CD1c-positive myeloid dendritic cell (primary cell): ENCODE measurements around the gene WASHC1.
"Not testable (repeated sequence)": the region's sequence is repeated elsewhere in the genome, so short reads cannot be mapped to it uniquely, and the experiment has no call there.

Source experiments
- DNase-seq: peaks from one replicate; pipeline ENCODE4 v3.0.0-alpha.2; 2016; ENCODE audit errors: extremely low spot score

The WASHC1 gene, protein sequence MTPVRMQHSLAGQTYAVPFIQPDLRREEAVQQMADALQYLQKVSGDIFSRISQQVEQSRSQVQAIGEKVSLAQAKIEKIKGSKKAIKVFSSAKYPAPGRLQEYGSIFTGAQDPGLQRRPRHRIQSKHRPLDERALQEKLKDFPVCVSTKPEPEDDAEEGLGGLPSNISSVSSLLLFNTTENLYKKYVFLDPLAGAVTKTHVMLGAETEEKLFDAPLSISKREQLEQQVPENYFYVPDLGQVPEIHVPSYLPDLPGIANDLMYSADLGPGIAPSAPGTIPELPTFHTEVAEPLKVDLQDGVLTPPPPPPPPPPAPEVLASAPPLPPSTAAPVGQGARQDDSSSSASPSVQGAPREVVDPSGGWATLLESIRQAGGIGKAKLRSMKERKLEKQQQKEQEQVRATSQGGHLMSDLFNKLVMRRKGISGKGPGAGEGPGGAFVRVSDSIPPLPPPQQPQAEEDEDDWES

DNA sequence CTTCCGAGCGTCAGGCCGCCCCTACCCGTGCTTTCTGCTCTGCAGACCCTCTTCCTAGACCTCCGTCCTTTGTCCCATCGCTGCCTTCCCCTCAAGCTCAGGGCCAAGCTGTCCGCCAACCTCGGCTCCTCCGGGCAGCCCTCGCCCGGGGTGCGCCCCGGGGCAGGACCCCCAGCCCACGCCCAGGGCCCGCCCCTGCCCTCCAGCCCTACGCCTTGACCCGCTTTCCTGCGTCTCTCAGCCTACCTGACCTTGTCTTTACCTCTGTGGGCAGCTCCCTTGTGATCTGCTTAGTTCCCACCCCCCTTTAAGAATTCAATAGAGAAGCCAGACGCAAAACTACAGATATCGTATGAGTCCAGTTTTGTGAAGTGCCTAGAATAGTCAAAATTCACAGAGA is at the start of gene WASHC1:
WASHC1 (minus strand) TSS at position 101 of the 400 bp plus-strand sequence. CDS start 4,457 bp downstream, outside the sequence.
- not testable (repeated sequence) for DNase-seq

DNA sequence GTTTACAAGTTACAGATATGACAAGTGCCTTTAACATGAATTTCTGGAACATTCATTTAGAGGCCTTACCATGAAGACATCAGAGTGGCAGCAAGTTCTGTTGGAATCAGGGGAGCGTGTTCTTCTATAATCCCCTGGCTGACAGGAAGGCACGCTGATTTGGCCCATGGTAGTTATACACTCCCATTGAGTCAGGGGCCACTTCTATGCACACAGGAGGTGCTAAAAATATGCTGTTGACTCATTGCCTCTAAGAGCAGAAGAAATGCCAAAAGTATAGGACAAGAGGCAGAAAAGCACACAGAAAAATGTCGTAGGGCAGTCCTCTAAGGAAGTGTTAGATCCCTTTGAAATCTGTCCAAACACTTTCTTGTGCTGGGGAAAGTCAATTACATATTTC is 49.1 kb upstream of the WASHC1 start:
- DNase-seq, result not testable (repeated sequence)

DNA sequence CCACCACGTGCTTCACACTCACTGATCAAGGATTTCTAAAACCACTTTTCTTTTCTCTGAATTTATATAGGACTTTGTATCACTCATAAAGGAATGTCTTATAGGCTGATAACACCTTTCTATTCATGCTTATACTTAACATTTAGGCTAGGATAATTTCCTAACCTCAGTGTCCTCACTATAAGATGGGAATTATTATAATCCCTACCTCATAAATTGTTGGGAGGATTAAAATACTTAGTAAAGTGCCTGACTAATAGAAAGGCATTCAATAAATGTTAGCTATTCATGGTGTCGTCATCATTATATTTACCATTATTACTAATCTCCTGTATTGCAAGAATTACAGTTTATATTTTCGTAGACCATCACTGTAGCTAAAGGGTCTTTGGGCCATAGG is 47.1 kb upstream of the WASHC1 start:
- not testable (repeated sequence) for DNase-seq

DNA sequence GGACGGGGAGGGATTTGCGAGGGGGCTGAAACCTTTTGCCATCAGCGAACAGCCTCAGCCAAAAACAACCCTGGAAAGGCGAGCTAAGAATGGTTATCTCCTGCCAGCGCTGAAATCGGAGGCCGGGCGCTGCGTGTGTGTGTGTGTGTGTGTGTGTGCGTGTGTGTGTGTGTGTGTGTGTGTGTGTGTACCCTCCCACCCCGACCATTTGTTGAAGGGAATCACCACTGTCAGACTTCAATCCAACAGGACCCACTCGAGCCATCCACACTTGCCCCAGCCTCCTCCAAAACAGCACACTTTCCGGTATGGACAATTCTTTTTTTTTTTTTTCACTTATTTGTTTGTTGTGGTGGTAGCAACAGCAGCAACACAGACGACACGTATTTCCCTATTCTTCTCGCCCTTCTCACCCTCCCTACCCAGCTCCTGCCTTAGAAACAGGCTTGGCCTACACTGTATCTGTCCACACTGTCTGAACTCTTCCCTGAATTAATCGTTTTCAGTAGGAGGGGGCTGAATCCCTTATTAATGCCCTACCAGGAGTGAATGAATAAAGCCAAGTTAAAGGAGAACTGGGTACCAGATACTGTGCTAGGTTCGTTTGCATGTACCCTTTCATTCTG is 44.8 kb upstream of the WASHC1 start:
- not testable (repeated sequence) for DNase-seq

DNA sequence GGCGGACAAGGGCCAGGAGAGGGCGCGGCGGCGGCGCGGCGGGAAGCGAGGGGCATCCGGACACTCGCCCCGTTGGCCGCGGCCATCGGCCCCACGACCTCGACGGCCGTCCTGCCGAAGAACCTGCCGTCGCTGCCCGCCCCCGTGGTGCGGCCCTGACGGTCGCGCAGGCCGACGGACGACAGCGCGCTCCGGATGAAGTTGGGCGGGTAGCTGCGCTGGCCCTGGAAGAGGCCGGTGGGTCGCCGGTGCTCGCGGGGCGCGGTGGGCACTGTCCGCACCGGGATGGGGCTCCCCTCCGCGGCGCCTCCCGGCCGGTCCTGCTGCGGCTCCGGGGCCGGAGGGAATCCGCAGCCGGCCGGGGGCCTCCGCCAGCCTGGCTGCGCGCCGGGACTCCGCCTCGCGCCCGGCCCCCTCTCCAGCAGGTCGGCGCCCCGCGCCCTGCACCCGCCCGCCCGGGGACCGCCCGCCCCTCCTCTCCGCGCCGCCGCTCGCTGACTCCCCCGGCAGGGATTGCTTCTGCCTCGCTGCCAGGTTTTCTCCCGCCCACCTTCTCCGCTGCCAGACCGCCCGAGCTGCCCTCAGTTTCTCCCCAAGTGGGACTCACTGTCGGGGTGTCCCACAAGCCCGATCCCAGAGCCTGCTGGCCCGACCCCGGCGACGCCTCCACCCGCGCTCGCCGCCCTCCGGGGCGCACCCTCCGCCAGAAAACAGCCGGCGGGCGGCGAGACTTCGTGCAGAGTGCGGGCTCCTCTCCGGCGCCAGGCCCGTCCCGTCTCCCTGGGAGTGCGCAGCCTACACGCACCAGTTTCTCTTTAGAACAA is 44.0 kb upstream of the WASHC1 start:
- DNase-seq, result not testable (repeated sequence)

DNA sequence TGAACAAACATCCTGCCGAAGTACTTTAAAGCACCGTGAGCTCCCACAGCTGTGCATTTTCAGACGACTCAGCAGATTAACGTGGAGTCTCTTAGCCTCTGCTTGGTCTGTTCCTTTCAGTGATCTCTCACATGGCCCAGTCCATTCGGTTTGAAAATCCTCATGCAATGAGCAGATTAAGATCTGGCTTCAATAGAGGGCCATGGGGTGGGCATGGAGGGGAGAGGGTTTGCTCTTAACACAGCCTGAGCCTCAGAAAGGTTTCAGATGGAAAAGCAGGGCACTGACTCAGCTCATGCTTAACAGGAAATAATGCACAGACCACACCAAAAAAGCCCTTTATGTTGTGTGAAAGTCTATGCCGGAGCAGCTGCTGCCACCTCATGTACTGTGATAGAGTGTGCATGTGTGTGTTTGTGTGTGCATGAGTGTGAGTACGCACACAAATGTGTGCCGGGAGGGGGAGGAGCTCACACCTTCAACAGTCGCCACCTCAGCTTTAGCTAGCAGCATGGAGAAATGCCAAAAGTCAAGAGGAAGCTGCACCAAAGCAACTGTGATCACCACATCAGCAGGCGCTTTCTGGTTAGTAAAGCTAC is 33.9 kb upstream of the WASHC1 start:
- peak; percentile 33 for DNase-seq

DNA sequence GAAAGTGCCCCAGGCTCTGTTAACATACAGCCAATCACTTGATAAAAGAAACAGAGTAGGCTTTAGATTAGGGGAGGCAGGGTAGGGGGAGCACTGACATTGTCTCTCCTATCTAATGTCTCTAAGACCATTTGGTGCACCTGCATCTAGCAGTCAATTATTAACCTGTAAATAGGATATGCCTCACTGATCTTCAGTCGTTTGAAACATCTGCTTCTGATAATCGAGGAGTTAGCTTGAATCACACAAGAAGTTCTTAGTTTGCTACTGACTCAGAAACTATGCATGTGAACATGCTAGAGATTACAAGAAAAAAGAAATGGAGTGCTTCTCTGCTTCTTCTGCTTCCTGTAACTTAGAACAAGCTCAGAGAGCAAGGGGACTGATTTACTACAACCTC is 23.4 kb upstream of the WASHC1 start:
- not testable (repeated sequence) for DNase-seq

DNA sequence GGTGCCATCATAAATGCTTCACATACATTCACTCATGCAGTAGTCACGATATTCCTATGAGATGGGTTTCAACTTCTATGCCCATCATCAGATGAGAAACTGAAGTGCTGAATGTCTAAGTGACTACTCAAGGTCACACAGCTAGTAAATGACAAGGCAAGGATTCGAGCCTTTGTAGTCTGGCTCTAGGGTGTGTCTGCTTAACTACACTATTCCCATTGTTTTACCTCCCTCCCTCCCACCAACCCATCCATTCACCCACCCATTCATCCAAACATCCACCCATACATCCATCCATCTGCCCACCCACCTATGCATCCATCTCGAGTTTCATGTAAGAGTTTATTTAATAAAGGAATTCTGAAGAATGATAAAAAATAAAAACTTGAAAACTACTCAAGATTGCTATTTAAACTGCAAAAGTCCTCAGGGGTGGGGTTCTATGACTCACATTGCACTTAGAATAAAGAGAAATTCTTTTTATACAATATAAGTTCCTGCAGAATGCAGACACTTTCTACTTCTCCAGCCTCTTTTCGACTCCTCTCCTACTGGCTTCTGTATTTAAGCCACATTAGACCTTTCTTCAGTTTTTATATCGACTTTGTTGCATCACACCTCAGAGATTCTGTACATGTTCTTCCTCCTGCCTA is 19.1 kb upstream of the WASHC1 start:
- DNase-seq, result not testable (repeated sequence)

DNA sequence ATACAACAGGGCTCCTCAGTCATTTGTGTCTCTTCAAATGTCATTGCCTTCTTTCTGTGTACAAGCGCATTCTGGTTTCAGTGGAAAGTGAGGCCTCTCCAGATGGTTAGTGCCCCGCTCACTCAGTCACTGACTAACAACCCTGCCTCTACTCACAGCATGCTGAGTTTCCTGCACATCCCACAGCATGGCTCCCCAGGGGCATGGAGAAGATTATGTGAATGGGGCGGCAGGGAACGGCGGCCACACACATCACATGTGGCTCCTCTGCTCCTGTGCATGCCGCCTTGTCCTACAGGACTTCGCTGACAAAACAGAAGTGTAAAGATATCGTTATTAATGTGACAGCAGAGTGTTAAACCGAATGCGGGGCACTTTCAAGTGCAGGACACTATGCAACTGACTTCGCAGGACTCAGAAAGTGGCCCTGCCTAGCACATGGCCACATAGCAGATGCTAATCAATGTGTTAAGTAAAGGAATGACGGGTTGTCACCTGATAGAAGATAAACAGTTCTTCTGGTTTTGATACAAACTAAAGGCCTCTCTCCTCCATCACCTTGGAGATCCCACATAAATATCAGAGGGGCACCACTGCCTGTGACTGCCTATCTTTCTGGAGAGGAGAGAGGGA is 17.5 kb upstream of the WASHC1 start:
- not testable (repeated sequence) for DNase-seq

DNA sequence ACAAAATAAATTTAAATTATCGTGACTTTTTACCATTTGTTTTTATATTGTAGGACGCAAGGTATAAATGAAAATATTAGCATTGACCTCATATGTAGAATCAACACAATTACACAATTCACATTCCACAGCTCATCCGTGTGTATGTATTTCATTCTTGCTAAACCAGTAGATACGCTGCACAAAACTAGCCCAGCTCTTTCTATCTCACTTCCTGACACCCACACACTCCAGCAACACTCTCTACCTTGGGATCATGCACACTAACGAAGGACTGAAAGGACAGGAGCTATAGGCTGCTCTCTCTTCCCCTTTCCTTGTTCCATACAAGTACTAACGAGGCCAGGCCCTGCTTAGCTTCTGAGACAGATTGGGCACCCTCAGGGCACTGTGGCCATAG is 16.9 kb upstream of the WASHC1 start:
- DNase-seq, result peak; percentile 77

DNA sequence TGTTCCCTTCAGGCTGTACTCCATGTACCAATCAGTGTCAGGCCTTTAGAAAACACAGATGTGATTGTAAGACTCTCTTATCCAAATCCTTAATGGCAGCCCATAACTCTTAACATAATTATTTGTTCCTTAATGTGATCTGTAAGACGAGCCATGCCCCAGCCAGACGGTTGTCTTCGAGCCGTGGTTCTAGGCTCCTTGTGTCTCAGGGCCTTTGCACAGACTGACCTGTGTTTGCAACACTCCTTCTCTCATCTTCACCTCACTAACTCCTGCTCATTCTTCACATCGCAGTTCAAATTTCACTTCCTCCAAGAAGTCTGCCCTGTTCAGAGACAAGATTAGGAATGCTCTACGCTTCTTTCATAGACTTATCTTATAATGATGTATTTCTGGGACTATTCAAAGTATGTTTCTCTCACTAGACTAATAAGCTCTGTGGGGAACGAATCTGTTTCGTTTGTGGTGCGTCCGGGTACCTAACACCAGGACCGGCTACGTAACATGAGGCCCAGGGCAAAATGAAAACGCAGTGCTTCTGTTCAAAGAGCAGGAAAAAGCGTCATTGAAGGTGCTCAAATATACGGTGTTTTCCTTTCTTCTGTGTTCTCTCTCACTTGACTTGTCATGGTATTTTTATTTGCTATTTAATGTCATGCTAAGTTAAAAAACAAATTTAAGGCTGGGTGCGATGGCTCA is 16.1 kb upstream of the WASHC1 start:
- not testable (repeated sequence) for DNase-seq

DNA sequence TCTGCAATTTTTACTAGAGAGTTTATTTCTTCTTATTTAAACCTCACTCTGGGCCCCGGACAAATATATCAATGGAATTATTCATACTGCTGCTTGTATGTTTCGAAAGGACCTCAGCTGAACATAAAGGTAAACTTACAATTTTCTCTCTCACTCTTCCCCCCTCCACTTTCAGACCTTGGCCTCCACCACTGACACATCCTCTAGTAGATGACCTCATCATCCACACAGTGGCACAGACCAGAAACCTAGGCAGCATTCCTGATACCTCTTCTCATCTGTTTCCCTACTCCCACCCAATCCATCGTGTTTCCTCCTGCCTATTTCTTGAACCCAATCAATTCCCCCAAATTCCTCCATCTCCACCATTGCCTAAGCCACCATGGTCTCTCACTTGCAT is 15.2 kb upstream of the WASHC1 start:
- DNase-seq, result peak; percentile 0

DNA sequence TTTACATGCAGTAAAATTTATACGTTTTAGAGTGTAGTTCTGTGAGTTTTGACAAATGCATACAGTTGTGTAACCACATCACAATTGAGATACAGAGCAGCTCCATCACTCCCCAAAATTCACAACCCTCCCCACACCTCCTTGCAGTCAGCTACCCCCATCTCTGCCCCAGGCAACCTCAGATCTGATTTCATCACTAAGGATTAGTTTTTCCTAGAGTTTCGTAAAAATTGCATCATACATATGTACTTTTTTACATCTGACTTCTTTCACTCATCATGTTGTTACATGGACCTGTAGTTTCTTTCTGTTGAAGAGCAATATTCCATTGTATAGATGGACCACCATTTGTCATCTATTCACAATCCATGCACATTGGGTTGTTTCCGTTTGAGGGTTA is 14.4 kb upstream of the WASHC1 start:
- peak; percentile 0 for DNase-seq

DNA sequence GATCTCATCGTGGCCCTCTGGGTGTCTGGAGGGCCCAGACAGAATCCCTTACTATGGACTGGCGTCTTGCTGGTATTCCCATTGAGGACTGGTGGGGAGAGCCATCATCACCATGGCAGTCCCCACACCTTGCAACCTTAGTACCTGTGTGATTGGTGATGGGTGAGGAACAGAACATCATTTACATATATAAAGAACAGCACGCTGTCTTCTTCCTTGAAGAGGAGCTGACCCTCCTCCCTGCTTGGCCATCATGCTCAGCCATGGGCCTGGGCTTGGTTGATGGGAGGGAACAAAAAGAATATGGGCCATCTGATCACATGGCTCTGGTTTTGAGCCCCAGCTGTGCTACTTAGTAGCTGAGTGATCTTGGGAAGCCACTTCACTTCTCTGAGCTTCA is 13.9 kb upstream of the WASHC1 start:
- not testable (repeated sequence) for DNase-seq

DNA sequence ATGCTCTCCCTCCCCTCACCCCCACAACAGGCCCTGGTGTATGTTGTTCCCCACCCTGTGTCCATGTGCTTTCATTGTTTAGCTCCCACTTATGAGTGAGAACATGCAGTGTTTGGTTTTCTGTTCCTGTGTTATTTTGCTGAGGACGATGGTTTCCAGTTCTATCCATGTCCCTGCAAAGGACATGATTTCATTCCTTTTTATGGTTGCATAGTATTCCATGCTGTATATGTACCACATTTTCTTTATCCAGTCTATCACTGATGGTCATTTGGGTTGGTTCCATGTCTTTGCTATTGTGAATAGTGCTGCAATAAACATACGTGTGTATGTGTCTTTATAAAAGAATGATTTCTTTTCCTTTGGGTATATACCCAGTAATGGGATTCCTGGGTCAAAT is 12.6 kb upstream of the WASHC1 start:
- DNase-seq, result not testable (repeated sequence)

DNA sequence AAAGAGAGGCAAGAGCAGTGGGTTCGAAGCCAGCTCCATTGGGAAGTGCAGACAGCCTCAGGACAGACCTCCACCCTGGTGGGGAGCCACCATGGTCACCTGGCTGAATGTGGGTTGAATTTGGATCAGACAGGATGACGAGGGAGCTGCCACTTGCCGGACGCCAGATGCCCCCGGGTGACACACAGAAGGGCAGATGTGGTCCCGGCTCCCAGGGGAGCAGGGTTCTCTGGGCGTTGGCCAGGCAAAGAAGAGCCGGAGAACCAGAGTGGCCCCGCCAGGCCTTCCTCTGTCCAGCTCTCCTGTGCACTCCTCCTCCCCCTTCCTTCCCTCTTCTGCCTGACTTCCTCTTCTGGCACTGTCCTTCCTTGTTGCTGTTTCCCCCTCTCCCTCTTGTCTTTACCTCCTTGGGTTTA is 12.0 kb upstream of the WASHC1 start:
- DNase-seq, result peak; percentile 0

DNA sequence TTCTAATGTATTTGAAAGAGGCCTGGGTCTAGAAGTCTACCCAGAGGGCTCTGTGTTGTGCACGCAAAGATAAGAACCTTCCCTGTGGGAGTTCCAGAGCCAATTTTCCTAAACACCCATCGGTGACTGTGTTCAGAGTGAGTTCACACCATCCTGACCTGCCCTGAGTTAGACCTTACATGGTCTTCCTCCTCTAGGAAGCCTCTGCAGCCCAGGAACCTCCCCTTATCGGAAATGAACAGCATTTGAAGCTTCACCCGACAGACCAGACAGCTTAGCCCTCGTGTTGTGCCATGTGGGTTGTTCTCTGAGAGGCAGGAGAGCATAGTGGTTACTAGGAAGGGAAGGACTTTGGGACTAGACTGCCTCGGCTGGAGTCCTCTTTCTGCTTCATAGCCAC is 3.1 kb upstream of the WASHC1 start:
- not testable (repeated sequence) for DNase-seq

DNA sequence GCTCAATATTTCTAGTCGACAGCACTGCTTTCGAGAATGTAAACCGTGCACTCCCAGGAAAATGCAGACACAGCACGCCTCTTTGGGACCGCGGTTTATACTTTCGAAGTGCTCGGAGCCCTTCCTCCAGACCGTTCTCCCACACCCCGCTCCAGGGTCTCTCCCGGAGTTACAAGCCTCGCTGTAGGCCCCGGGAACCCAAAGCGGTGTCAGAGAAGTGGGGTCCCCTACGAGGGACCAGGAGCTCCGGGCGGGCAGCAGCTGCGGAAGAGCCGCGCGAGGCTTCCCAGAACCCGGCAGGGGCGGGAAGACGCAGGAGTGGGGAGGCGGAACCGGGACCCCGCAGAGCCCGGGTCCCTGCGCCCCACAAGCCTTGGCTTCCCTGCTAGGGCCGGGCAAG is 481 bp downstream of the WASHC1 start:
- DNase-seq, result not testable (repeated sequence)

DNA sequence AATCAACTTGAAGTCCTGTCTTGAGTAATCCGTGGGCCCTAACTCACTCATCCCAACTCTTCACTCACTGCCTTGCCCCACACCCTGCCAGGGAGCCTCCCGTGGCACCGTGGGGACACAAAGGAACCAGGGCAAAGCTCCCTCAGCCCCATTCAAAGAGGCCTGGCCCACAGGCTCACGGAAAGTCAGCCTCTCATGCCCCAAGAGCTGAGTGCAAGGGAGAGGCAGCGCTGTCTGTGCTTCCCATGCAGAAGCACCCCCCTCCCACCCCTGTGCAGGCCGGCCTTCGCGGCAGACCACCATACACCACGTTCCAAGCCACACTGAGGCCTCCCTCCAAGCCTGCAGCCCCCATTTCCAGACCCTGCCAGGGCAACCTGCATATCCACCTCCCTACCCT is 7.6 kb downstream of the WASHC1 start:
- not testable (repeated sequence) for DNase-seq

DNA sequence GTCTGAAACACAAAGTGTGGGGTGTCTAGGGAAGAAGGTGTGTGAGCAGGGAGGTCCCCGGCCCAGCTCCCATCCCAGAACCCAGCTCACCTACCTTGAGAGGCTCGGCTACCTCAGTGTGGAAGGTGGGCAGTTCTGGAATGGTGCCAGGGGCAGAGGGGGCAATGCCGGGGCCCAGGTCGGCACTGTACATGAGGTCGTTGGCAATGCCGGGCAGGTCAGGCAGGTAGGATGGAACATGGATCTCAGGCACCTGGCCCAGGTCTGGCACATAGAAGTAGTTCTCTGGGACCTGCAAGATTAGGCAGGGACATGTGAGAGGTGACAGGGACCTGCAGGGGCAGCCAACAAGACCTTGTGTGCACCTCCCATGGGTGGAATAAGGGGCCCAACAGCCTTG is 12.4 kb downstream of the WASHC1 start:
- DNase-seq, result not testable (repeated sequence)
